Measurements from ENCODE around the gene PRKCE.

The PRKCE gene

DNA sequence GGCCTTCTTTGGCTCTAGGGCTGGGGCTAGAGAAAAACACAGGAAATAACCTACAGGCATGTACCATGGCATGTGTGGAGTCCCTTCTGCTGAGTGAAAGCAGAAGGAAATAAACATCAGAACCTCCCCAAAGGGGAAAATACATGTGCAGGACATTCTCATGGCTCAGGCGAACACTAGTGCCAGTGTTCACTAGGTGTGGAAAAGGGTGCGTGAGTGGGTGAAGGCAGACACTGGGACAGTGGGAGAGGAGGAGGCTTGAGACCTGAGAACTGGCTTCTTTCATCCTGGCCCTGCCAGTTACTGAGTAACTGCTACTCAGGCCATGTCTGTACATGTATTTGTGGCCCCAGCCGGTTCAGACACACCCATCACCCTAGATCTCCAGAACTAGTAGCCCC is 268.2 kb downstream of the PRKCE start:
- no peak for DNase-seq

- no peak for DNase-seq
These were observed 270.4 kb downstream of the PRKCE start for GRCh38 chr2:45921921-45922320.

- DNase-seq = peak; percentile 77
These were observed 271.1 kb downstream of the PRKCE start for GRCh38 chr2:45922577-45922988.

GRCh38 chr2:45923701-45924100 is 272.2 kb downstream of the PRKCE start:
- DNase-seq = no peak

- no peak for DNase-seq
These were observed 273.6 kb downstream of the PRKCE start for GRCh38 chr2:45925026-45925425.

- DNase-seq = peak; percentile 34
These were observed 274.3 kb downstream of the PRKCE start for GRCh38 chr2:45925636-45926366.

DNA sequence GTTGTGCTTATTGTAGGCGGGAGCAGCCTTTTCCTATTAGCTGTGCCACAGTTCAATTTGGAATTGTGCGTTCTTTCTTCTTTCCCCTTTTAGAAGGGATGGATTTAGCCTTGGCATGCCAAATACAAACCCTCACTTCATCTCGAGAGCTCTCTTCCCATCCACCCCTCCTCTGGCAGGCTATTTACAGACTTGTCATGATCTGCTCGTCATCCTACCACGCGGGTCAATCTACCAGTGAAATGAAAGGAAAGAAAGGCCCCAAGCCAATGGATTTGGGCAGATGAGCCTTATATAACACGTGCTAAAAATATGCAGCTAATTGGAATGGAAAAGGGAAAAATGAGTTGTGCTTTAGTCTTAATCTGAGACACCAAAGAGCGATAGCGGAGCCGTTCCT is 277.5 kb downstream of the PRKCE start:
- DNase-seq = no peak

- no peak for DNase-seq
These were observed 278.4 kb downstream of the PRKCE start for GRCh38 chr2:45929674-45930395.

DNA sequence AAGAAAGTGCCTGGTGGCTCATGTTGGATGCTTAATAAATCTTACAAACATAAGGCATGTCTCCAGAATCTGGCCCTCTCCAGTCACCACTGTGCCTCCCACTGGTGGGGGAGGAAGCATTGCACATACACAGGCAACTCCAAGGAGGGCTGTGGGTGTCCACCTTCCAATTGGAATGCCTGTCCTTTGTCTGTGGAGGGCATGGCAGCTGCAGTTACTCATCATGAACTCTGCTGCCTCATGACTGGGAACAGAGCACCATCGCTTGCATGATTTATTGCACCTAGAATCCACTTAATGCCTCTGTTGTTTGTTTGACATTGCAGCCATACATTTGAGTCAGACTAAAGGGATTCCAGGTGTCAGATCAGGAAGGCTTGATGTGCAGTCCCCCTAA is 278.9 kb downstream of the PRKCE start:
- DNase-seq = no peak

GRCh38 chr2:45932278-45932975 is 281.0 kb downstream of the PRKCE start:
- DNase-seq = no peak

- DNase-seq = peak; percentile 86
These were observed 284.5 kb downstream of the PRKCE start for GRCh38 chr2:45935791-45936622.

GRCh38 chr2:45936623-45936979 is 285.1 kb downstream of the PRKCE start:
- no peak for DNase-seq

GRCh38 chr2:45937990-45938389 is 286.5 kb downstream of the PRKCE start:
- DNase-seq = no peak

DNA sequence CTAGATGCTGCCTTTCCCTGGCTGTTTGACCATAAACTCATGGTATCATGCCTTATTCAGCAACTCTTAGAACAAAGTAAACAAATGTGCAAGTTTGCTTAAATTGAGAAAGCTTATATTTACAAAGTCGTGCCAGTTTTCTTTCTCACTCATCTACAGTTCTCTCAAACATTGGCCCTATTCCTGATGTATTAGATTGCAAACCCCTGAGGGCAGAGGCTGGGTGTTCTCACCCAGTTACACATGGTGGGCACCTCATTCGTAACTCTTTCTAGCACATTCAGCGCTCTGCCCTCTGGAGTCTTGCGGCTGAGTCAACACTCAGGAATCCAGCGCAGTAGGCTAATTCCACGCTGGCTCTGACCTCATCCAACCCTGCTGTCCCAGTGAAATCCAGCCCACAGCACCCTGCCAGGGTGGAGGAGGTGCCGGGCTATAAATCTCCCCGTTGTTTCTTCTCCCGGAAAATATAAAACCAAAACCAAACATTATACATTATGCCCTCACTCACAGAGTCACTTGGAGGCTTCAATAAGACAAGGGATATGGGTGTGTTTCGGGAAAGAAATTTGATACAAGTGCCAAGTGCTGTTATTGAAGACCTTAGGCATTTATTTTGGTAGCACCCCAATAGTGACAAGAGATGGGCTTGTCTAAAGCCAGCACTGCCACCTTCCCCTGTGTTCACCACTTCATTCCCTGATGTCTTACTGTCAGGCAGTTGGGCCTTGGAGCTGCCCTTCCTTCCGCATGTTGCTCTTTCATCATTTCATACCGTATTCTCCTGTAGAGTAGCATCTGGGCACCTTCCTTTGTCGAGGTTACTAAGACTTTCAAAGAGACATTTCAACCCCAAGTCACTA is 287.4 kb downstream of the PRKCE start:
- DNase-seq = no peak

- no peak for DNase-seq
These were observed 290.2 kb downstream of the PRKCE start for GRCh38 chr2:45941531-45942236.

DNA sequence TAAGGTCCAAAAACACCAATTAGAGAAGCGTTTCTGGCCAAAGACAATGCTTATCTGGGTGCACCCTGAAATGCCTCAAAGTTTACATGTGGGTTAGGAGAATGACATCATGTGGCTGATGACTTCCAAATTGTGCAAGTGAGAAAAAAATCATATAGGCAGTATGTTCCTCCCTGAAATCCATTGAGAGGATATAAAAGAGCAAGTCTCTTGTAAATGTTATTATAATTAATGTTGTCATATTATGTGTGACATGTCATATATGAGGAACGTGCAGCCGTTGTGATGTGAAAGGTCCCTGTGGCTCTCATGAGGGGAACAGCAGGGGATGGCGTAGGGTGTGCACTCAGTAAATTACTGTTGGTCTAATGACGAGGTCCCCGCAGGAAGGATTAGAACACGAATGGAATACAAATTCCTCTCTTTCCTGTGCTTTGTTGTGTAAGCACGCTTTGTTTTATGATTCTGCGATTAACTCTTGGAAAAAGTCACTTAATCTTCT is 290.8 kb downstream of the PRKCE start:
- DNase-seq = no peak

DNA sequence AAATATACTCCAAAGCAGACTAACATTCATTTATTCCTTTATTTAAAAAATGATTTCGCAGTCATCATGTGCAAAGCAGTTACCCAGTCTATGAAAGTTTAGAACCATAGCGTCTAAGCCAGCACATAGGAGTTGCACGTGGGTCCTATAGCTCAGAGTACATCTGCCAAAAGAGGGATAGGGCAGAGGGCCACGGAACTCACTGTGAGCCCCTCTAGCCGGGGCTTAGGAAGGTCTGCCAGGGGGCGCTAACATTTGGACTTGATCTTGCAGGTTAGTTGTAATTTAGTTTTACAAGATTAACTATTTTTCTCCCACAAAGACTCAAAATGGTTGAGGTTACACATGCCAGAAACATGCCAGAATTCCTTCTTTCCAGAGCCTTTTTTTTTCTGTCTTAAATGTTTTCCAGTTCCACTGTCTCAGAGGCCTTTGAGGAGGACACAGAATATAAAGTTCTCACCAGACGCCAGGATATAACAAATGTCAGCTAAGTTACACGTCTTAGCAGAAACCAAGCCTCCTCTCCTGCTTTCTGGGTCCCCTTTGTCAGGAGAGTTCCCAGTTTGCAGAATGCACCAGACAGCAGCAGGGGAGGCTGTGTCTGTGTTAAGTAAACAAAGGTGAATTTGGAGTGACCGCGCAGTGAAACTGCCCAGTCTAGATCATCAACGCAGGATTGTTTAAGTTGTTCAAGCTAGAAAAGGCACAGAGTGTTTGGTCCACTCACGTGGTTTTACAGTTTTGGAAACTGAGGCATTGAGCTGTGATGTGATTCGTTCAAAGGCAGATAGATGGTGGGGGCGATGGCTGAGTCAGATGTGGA is 292.0 kb downstream of the PRKCE start:
- DNase-seq = no peak

- no peak for DNase-seq
These were observed 292.6 kb downstream of the PRKCE start for GRCh38 chr2:45944074-45944473.

- no peak for DNase-seq
These were observed 293.8 kb downstream of the PRKCE start for GRCh38 chr2:45945302-45945717.

DNA sequence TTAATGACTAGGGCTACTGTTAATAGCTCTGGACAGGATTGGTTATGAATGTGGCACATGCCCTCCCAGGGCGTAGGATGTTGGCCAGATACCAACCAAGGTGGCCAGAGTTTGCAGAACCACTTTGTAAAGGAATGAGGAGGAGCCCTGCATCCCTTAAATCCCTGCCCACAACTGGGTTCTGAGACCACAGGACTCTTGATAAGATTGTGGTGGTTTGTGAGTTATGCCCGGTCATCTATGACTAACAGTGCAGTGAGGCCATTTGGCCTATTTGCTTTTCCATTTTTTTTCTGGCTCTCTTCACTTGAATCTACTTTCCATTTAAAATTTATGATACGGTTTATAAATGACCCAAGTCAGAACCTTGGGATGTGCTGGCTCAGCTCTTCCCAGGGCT is 294.5 kb downstream of the PRKCE start:
- DNase-seq = no peak

Data from NCI-H2171 treated with DMSO at 0.1 percent for 48 hours (cell line).